Activated T-helper 1 cell treated with anti-CD3 and anti-CD28 coated beads, Interleukin-2, amount 50 U/mL, for 16 hours (primary cell): ENCODE results near the gene G6PC2.
"Not testable (repeated sequence)": the region's sequence is repeated elsewhere in the genome, so short reads cannot be mapped to it uniquely, and the experiment has no call there.

Experiments
- DNase-seq, 2 donors: peaks; one replicate each; pipeline ENCODE4 v3.0.0-alpha.2; 2020; ENCODE audit warnings: low read depth in 1 of 2, low spot score in 1 of 2

G6PC2 gene

GRCh38 chr2:168901003-168901402, at the start of gene G6PC2:
TSS of gene G6PC2 (plus strand) at chr2:168901291. CDS start at chr2:168901332, 41 bp downstream.
- no peak for DNase-seq

DNA sequence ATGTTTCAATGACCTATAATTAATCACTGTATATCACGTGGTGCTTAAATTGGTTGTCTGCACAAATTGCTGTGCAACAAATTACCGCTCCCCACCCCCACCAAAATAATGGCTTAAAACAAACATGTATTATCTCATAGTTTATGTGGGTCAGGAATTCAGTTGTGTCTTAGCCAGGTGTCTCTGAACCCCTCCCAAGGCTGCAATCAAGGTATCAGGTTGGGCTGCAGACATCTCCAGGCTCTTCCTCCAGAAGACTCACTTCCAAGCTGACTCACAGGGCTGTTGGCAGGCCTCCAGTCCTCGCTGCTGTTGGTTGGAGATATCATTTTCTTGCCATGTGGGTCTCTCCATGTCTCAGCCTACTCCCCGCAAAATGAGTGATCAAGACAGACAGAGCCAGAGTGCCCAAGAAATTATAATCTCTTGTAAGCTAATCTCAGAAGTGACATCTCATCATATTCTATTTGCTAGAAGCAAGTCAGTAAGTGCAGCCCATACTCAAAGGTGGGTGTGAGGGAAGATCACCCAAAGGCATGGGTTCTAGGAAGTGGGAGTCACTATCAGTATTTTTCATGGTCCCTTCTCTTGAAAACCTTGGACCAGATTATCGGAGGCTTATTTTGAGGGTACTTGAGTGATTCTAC, 49.3 kb upstream of the G6PC2 start:
- DNase-seq, result no peak

DNA sequence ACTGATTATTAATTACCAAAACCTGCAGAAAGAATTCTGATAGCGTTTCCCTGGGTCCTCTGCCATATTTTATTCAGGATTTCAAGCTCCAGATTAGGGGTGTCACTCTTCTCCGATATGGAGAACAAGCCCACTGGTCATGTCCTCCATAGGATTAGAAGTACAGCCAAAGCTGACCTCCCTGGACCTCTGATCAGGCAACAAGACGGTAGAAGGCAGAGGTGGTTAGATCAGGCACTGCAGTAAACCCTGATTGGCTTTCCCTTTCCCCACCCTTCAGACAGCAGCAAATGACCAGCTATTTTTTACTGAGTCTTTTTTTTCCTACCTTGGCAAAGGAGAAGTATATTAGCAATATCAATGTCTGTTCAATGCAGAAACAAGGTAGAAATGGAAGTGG, 48.6 kb upstream of the G6PC2 start:
- no peak for DNase-seq

DNA sequence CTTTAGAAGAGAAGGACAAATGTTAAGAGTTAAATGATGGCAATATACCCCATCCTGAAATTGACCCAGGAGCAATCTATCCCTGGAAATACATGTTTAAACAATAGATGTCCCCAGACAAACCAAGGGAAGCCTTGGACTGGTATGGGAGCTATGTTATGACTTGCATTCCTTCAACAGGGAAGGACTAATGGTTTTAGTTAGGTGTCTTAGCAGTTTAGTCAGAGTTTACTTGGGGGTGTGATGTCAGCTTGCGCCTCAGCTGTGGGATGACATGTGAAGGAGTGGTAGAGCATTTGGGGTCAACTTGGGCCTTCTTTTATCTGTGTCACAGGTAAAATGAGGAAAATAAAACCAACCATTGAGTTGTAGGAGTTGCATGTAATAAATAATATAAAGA, 47.6 kb upstream of the G6PC2 start:
- DNase-seq, result no peak

- DNase-seq, result no peak
Observed at GRCh38 chr2:168854651-168855050, 46.4 kb upstream of the G6PC2 start.

DNA sequence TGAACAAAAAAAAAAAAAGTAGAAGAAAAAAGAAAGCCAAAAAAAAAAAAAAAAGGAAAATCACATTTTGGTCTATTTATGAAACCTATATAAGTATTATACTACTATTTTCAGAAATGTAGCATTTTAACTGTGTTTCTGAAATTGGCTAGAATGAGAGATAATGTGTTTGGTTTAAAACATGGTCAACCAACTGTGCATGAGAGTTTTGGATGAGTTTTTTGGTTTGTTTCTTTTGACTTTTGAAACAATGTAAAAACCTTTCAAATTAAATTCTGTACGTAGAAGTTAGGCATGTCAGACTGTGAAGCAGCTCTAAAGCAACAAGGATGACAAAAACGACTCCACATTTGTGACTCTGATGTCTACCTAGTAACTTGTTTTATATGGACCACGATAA, 45.5 kb upstream of the G6PC2 start:
- no peak for DNase-seq

DNA sequence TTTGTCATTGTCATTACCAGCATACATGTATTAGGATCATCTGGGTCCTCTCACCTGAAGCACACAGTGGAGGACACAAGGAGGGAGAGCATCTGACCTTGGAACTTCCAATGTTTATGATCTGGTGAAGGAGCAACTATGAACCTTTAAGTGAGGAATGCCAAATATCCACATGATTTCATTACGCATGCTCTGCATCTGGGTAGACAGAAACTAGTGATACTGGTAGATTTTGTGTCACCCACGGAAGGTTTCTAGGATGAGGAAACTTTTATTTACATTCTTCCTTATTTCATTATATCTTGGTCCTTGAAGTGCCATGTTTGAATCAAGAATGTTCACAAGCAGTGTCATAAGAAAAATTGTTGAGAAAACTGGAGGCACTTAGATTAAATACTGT, 42.9 kb upstream of the G6PC2 start:
- no peak for DNase-seq

GRCh38 chr2:168867164-168867563, 33.9 kb upstream of the G6PC2 start:
- not testable (repeated sequence) for DNase-seq

DNA sequence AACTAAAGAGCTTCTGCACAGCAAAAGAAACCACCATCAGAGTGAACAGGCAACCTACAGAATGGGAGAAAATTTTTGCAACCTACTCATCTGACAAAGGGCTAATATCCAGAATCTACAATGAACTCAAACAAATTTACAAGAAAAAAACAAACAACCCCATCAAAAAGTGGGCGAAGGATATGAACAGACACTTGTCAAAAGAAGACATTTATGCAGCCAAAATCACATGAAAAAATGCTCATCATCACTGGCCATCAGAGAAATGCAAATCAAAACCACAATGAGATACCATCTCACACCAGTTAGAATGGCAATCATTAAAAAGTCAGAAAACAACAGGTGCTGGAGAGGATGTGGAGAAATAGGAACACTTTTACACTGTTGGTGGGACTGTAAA, 30.7 kb upstream of the G6PC2 start:
- DNase-seq, result not testable (repeated sequence)

GRCh38 chr2:168870824-168871223, 30.3 kb upstream of the G6PC2 start:
- not testable (repeated sequence) for DNase-seq

GRCh38 chr2:168874368-168875054, 26.6 kb upstream of the G6PC2 start:
- DNase-seq, result no peak

GRCh38 chr2:168882163-168882562, 18.9 kb upstream of the G6PC2 start:
- DNase-seq, result not testable (repeated sequence)

DNA sequence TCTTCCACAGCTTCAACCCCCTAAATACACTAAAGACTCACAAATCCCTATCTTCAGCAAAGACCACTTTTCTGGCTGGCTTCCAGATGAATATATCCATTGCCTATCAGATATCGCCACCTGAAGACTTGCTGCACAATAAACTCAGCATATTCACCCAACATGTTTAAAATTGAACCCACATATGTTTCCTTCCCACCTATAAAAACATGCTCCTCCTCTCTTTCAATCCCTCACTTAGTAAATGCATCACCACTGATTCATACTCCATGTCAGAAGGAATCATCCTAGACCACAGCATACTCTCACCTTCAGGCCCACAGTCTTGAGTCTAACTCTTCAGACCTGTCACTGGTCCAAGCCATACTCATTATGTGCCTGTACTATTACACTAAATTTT, 16.1 kb upstream of the G6PC2 start:
- no peak for DNase-seq

DNA sequence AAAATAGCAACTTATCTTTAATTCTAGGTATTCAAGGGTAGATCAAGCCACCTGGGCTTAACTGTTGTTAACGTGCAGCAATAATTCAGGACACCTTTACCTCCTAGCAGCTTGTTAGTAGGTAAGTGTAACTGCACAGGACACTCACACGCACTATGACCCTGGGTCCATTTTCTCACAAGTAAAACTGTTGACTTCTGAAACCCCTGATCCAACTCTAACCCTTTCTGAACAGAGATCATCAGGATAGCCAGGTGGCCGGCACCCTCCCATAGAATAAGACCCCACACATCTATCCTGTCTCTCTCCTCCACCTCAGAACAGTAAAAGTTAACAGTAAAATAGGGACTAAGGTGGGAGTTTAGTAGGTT, 11.5 kb upstream of the G6PC2 start:
- no peak for DNase-seq

- DNase-seq, result peak; percentile 66 to 68
Observed at GRCh38 chr2:168890006-168890782, 10.9 kb upstream of the G6PC2 start, which contains the start of gene SPC25. TSS of gene SPC25 (minus strand) at chr2:168890430. CDS start at chr2:168889519, 911 bp downstream.

DNA sequence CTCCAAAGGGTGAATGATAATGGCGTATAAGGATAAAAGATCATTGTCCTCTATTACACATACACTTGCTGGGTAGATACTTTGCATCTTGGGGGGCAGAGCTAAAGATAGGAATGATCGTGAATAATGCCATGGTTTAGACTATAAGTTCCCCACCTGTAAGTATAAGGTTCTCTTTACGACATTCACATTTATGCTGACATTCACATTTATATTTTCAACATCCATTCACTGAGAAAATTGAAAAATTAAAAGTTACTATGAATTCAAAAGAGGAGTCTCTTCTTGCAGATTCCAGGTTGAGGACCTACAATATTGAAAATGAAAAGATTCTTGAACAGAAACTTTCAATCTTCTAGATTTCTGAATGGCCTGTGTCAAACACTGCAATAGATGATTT, 8.8 kb upstream of the G6PC2 start:
- DNase-seq, result no peak

- no peak for DNase-seq
Observed at GRCh38 chr2:168894101-168894500, 7.0 kb upstream of the G6PC2 start.

- DNase-seq, result no peak
Observed at GRCh38 chr2:168894720-168895119, 6.4 kb upstream of the G6PC2 start.

DNA sequence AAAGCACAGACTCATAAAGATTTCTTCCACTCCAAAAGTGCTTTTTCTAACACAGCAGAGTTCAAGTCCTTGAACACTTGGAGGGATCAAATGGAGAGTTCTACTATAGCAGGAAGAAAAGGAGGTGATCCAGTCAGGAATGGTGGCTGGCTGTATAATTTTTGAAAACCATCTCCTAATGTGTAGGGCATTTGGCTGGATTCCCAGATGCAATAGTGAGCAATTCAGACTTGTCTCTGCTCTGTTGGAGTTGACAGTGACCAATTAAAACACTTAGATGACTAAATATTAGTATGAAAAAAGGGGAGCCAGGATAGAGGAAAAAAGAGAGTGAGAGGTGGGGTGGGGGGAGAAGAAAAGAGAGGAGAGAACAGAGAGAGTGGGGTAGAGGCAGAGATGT, 5.3 kb upstream of the G6PC2 start:
- no peak for DNase-seq

GRCh38 chr2:168896783-168897182, 4.3 kb upstream of the G6PC2 start:
- DNase-seq, result no peak

GRCh38 chr2:168897449-168897848, 3.6 kb upstream of the G6PC2 start:
- DNase-seq, result no peak

- DNase-seq, result no peak
Observed at GRCh38 chr2:168903888-168904287, 2.8 kb downstream of the G6PC2 start.
